Activated CD8-positive, alpha-beta memory T cell treated with anti-CD3 and anti-CD28 coated beads, Interleukin-2, amount 50 U/mL, for 4 hours (primary cell): ENCODE data around the gene GPR137.
"Not testable (repeated sequence)": the region's sequence is repeated elsewhere in the genome, so short reads cannot be mapped to it uniquely, and the experiment has no call there.

Experiments used
- DNase-seq: peaks from one replicate; pipeline ENCODE4 v3.0.0-alpha.2; 2020

The GPR137 gene

GRCh38 chr11:64323984-64324383 lies 38.3 kb downstream of the GPR137 start:
- DNase-seq, result not testable (repeated sequence)

- no peak for DNase-seq
Measured at GRCh38 chr11:64324692-64325469, 39.2 kb downstream of the GPR137 start.

GRCh38 chr11:64327375-64327774 lies 41.7 kb downstream of the GPR137 start:
- DNase-seq, result no peak

- DNase-seq, result no peak
Measured at GRCh38 chr11:64327993-64328392, 42.3 kb downstream of the GPR137 start.

- no peak for DNase-seq
Measured at GRCh38 chr11:64330888-64331287, 45.2 kb downstream of the GPR137 start.

- DNase-seq, result peak; percentile 77
Measured at GRCh38 chr11:64331569-64332371, 46.1 kb downstream of the GPR137 start.

GRCh38 chr11:64333556-64333955 lies 47.9 kb downstream of the GPR137 start:
- no peak for DNase-seq

- DNase-seq, result no peak
Measured at GRCh38 chr11:64334764-64335735, 49.4 kb downstream of the GPR137 start.

GRCh38 chr11:64337538-64338249 lies 52.0 kb downstream of the GPR137 start:
- DNase-seq, result no peak

GRCh38 chr11:64338716-64339115 lies 53.1 kb downstream of the GPR137 start:
- DNase-seq, result no peak
